Fibroblast of lung (primary cell): Measurements from ENCODE around the gene SH3TC2. TPM values are rescaled to one million over a fixed set of nuclear protein-coding genes. Genes with fewer than 3 reads are reported as not detected.

ENCODE experiments used
- DNase-seq, 2 donors: peaks; one replicate each; pipeline versions ENCODE4 v3.0.0 to v3.0.0-alpha.2; 2010; ENCODE audit warnings: low read depth in 2 of 2
- H2AFZ ChIP-seq: 2 replicates; pipeline ENCODE4 v1.5.1; 2012; ENCODE audit warnings: low read length, control low read depth, inconsistent platforms
- H3K27ac ChIP-seq: 2 replicates; pipeline ENCODE4 v1.5.1; 2011; ENCODE audit warnings: low read length, control low read depth; ENCODE audit not compliant: insufficient read depth
- H3K27me3 ChIP-seq: 2 replicates; pipeline ENCODE4 v1.5.1; 2011; ENCODE audit warnings: mild to moderate bottlenecking, low read length; ENCODE audit not compliant: control insufficient read depth, insufficient read depth
- H3K36me3 ChIP-seq: 2 replicates; pipeline ENCODE4 v1.5.1; 2011; ENCODE audit warnings: low read length; ENCODE audit not compliant: control insufficient read depth, insufficient read depth
- H3K4me1 ChIP-seq: 2 replicates; pipeline ENCODE4 v1.5.1; 2011; ENCODE audit warnings: low read length; ENCODE audit not compliant: control insufficient read depth, insufficient read depth; ENCODE audit errors: extremely low read depth
- H3K4me2 ChIP-seq: 2 replicates; pipeline ENCODE4 v1.5.1; 2011; ENCODE audit warnings: low read length, control low read depth; ENCODE audit not compliant: insufficient read depth; ENCODE audit errors: extremely low read depth
- H3K4me3 ChIP-seq, 4 experiments: fragments of 200-600 bp in 1 of 4; sonication (generic) in 1 of 4; replicated peaks in 1 of 4; 2 replicates each; pipeline ENCODE4 v1.5.1; 2011 to 2016; ENCODE audit warnings: low read length in 4 of 4, low read depth in 3 of 4, mild to moderate bottlenecking in 3 of 4, control low read depth in 2 of 4, inconsistent platforms in 1 of 4, mixed read lengths in 1 of 4; ENCODE audit not compliant: insufficient read depth in 1 of 4; ENCODE audit errors: control extremely low read depth in 1 of 4
- H3K79me2 ChIP-seq: 2 replicates; pipeline ENCODE4 v1.5.1; 2012; ENCODE audit warnings: mild to moderate bottlenecking, low read length, inconsistent platforms; ENCODE audit not compliant: control insufficient read depth, insufficient read depth
- H3K9ac ChIP-seq: 2 replicates; pipeline ENCODE4 v1.5.1; 2011; ENCODE audit warnings: mild to moderate bottlenecking, low read length, control low read depth; ENCODE audit not compliant: insufficient read depth
- H3K9me3 ChIP-seq: 2 replicates; pipeline ENCODE4 v1.5.1; 2012; ENCODE audit warnings: low read depth, low read length; ENCODE audit not compliant: control insufficient read depth, insufficient read depth
- H4K20me1 ChIP-seq: 2 replicates; pipeline ENCODE4 v1.5.1; 2011; ENCODE audit warnings: low read length; ENCODE audit not compliant: control insufficient read depth, insufficient read depth; ENCODE audit errors: extremely low read depth
- CTCF ChIP-seq, 2 donors: IDR thresholded peaks in 1 of 2; conservative IDR thresholded peaks in 1 of 2; 1 replicate in 1 of 2; 2 replicates in 1 of 2; pipeline ENCODE4 v1.5.1; 2011 to 2012; ENCODE audit warnings: low read length in 2 of 2, control low read depth in 1 of 2, inconsistent platforms in 1 of 2, low read depth in 1 of 2, mild to moderate bottlenecking in 1 of 2
- EZH2 ChIP-seq: IDR thresholded peaks from 2 replicates; pipeline ENCODE4 v1.5.1; 2012; ENCODE audit warnings: low read length, control low read depth, mild to moderate bottlenecking; ENCODE audit errors: missing control alignments
- polyA plus RNA-seq, 2 donors: library from polyadenylated mRNA; depleted of rRNA in 1 of 2; stranded (reverse) in 1 of 2; unstranded in 1 of 2; fragments of >200 nt; gene quantifications; 2 replicates each; pipeline ENCODE4 v1.2.1, GENCODE V29; 2011 to 2012; ENCODE audit warnings: missing spikeins in 1 of 2
- total RNA-seq: library from RNA; depleted of rRNA; stranded (reverse); fragments of >200 nt; gene quantifications from 2 replicates; pipeline ENCODE4 v1.2.1, GENCODE V29; 2014

The SH3TC2 gene
- total and polyA plus RNA-seq, 2 donors (not counting 1 experiment from before 2014, with no cell fraction given): 0.83 to 3.2 TPM

GRCh38 chr5:149037817-149038216, 25.0 kb downstream of the SH3TC2 start:
- TF ChIP-seq CTCF (conservative IDR thresholded peaks at IDR 0.05 in 1 of 2, IDR thresholded peaks at IDR 0.05 in 1 of 2; ENCODE audit: low read depth in 1 of 2, low read length in 2 of 2): no peak
- no peak for TF ChIP-seq EZH2
- DNase-seq: no peak
- no peaks in the 10 kb centered on the region for H3K27me3 ChIP-seq
- H3K9ac ChIP-seq: no peak overlapping the region
- H3K4me1 ChIP-seq: peaks cover 2% of the 10 kb centered on the region
- H3K79me2 ChIP-seq: no peaks in the 10 kb centered on the region
- H3K4me2 ChIP-seq: no peak overlapping the region
- H4K20me1 ChIP-seq: no peaks in the 10 kb centered on the region
- H3K9me3 ChIP-seq: no peaks in the 10 kb centered on the region
- H3K27ac ChIP-seq: no peak overlapping the region
- H3K36me3 ChIP-seq: no peaks in the 10 kb centered on the region
- no peak overlapping the region for H3K4me3 ChIP-seq
- no peak overlapping the region for H2AFZ ChIP-seq

GRCh38 chr5:149036970-149037369, 25.9 kb downstream of the SH3TC2 start:
- DNase-seq: no peak
- no peaks in the 10 kb centered on the region for H4K20me1 ChIP-seq
- no peak overlapping the region for H3K4me3 ChIP-seq
- TF ChIP-seq CTCF (conservative IDR thresholded peaks at IDR 0.05 in 1 of 2, IDR thresholded peaks at IDR 0.05 in 1 of 2; ENCODE audit: low read depth in 1 of 2, low read length in 2 of 2) (no peak), EZH2 (no peak)
- no peaks in the 10 kb centered on the region for H3K27me3 ChIP-seq
- H3K27ac ChIP-seq: no peak overlapping the region
- no peak overlapping the region for H2AFZ ChIP-seq
- no peaks in the 10 kb centered on the region for H3K9me3 ChIP-seq
- no peaks in the 10 kb centered on the region for H3K36me3 ChIP-seq
- no peak overlapping the region for H3K4me2 ChIP-seq
- no peak overlapping the region for H3K9ac ChIP-seq
- H3K79me2 ChIP-seq: no peaks in the 10 kb centered on the region
- H3K4me1 ChIP-seq: peaks cover 2% of the 10 kb centered on the region

- TF ChIP-seq CTCF (conservative IDR thresholded peaks at IDR 0.05 in 1 of 2, IDR thresholded peaks at IDR 0.05 in 1 of 2; ENCODE audit: low read depth in 1 of 2, low read length in 2 of 2) (no peak), EZH2 (no peak)
These were observed 26.7 kb downstream of the SH3TC2 start for GRCh38 chr5:149036168-149036567.

More at GRCh38 chr5:149036168-149036567, 26.7 kb downstream of the SH3TC2 start:
- Histone ChIP-seq H3K9ac (no peak overlapping the region), H3K79me2 (no peaks in the 10 kb centered on the region), H3K27ac (no peak overlapping the region), H3K9me3 (no peaks in the 10 kb centered on the region), H3K4me2 (no peak overlapping the region), H3K36me3 (no peaks in the 10 kb centered on the region), H3K4me3 (no peak overlapping the region), H4K20me1 (no peaks in the 10 kb centered on the region), H2AFZ (no peak overlapping the region), H3K4me1 (peaks cover 2% of the 10 kb centered on the region), H3K27me3 (no peaks in the 10 kb centered on the region)
- no peak for DNase-seq
